Neural cell (in vitro differentiated cells): ENCODE data around the gene ADAD2. TPM values are rescaled to one million over a fixed set of nuclear protein-coding genes. Genes with fewer than 3 reads are reported as not detected.

Experiments
- H2AFZ ChIP-seq: fragments of 200-600, 300-800 bp; sonication (generic), shearing (Covaris generic); 2 replicates; pipeline ENCODE4 v1.6.0; 2014; ENCODE audit warnings: low read depth, mild to moderate bottlenecking, antibody characterized with exemption, low read length, moderate library complexity
- H3F3A ChIP-seq: fragments of 200-600 bp; shearing (Covaris generic); 2 replicates; pipeline ENCODE4 v1.6.1; 2016; ENCODE audit warnings: mild to moderate bottlenecking, moderate library complexity, mixed read lengths, antibody characterized with exemption, low read length; ENCODE audit not compliant: insufficient read depth, poor library complexity, severe bottlenecking
- H3K27ac ChIP-seq: fragments of 200-600, 300-800 bp; sonication (generic), shearing (Covaris generic); 2 replicates; pipeline ENCODE4 v1.5.1; 2014; ENCODE audit warnings: mild to moderate bottlenecking, low read length, moderate library complexity
- H3K27me3 ChIP-seq: fragments of 300-800, 200-600 bp; sonication (generic), shearing (Covaris generic); 2 replicates; pipeline ENCODE4 v1.6.0; 2014; ENCODE audit warnings: mild to moderate bottlenecking, low read depth, low read length, moderate library complexity; ENCODE audit not compliant: insufficient read depth
- H3K36me3 ChIP-seq: fragments of 300-800, 200-600 bp; sonication (generic), shearing (Covaris generic); 2 replicates; pipeline ENCODE4 v1.5.1; 2014; ENCODE audit warnings: mild to moderate bottlenecking, antibody characterized with exemption, low read length, moderate library complexity; ENCODE audit not compliant: insufficient read depth
- H3K4me2 ChIP-seq: fragments of 300-800, 200-600 bp; sonication (generic), shearing (Covaris generic); 2 replicates; pipeline ENCODE4 v1.6.0; 2014; ENCODE audit warnings: mild to moderate bottlenecking, low read length
- H3K4me3 ChIP-seq: fragments of 300-800, 200-600 bp; sonication (generic), shearing (Covaris generic); 2 replicates; pipeline ENCODE4 v1.5.1; 2014; ENCODE audit warnings: mild to moderate bottlenecking, low read length, moderate library complexity
- H3K79me2 ChIP-seq: fragments of 200-600 bp; shearing (Covaris generic); replicated peaks from 2 replicates; pipeline ENCODE4 v1.6.0; 2014; ENCODE audit warnings: mild to moderate bottlenecking, low read length, moderate library complexity; ENCODE audit not compliant: insufficient read depth
- H3K9ac ChIP-seq: fragments of 300-800, 200-600 bp; sonication (generic), shearing (Covaris generic); 2 replicates; pipeline ENCODE4 v1.6.1; 2016; ENCODE audit warnings: mild to moderate bottlenecking, low read length, mixed read lengths
- H3K9me2 ChIP-seq: fragments of 200-600 bp; shearing (Covaris generic); 2 replicates; pipeline ENCODE4 v1.6.1; 2016; ENCODE audit warnings: mild to moderate bottlenecking, low read length, mixed read lengths; ENCODE audit not compliant: insufficient read depth
- H3K9me3 ChIP-seq: fragments of 200-600, 300-800 bp; sonication (generic), shearing (Covaris generic); 2 replicates; pipeline ENCODE4 v1.6.1; 2016; ENCODE audit warnings: mild to moderate bottlenecking, mixed run types, low read length, moderate library complexity, mixed read lengths
- H4K20me1 ChIP-seq: fragments of 200-600 bp; shearing (Covaris generic); 2 replicates; pipeline ENCODE4 v1.6.1; 2016; ENCODE audit warnings: mild to moderate bottlenecking, mixed run types; ENCODE audit not compliant: insufficient read depth
- EP300 ChIP-seq: fragments of 450-650 bp; conservative IDR thresholded peaks from 2 replicates; pipeline ENCODE4 v1.6.1; 2014; ENCODE audit warnings: antibody characterized with exemption, mild to moderate bottlenecking, moderate library complexity; ENCODE audit not compliant: poor library complexity, severe bottlenecking
- EZH2 ChIP-seq: fragments of 200-600, 300-800 bp; shearing (Covaris generic), sonication (generic); IDR thresholded peaks from 2 replicates; pipeline ENCODE4 v1.6.1; 2014; ENCODE audit warnings: antibody characterized with exemption, low read length, borderline replicate concordance, mild to moderate bottlenecking; ENCODE audit not compliant: insufficient read depth, poor library complexity, severe bottlenecking
- MXI1 ChIP-seq: fragments of 450-650 bp; conservative IDR thresholded peaks from 2 replicates; pipeline ENCODE4 v1.6.1; 2014; ENCODE audit warnings: antibody characterized with exemption, mild to moderate bottlenecking; ENCODE audit not compliant: poor library complexity, severe bottlenecking
- POLR2AphosphoS5 ChIP-seq: IDR thresholded peaks from 2 replicates; pipeline ENCODE4 v1.6.1; 2012
- RAD21 ChIP-seq: fragments of 450-650 bp; conservative IDR thresholded peaks from 2 replicates; pipeline ENCODE4 v1.6.1; 2014; ENCODE audit warnings: antibody characterized with exemption, mild to moderate bottlenecking, moderate library complexity
- SMC3 ChIP-seq: fragments of 450-650 bp; conservative IDR thresholded peaks from 2 replicates; pipeline ENCODE4 v1.6.1; 2014; ENCODE audit warnings: antibody characterized with exemption, mild to moderate bottlenecking, moderate library complexity; ENCODE audit not compliant: poor library complexity
- TAF1 ChIP-seq: IDR thresholded peaks from 2 replicates; pipeline ENCODE4 v1.6.1; 2012; ENCODE audit warnings: low read depth
- polyA plus RNA-seq: library from polyadenylated mRNA; depleted of rRNA; stranded (reverse); fragments of >200 nt; gene quantifications from 2 replicates; pipeline ENCODE4 v1.2.3, GENCODE V29; 2014
- TF ChIP-seq, protein P1 (sequence below): fragments of 450-650 bp; IDR thresholded peaks from 2 replicates; pipeline ENCODE4 v1.5.1; 2014; ENCODE audit warnings: antibody characterized with exemption, mild to moderate bottlenecking, moderate library complexity; ENCODE audit not compliant: poor library complexity, severe bottlenecking
- TF ChIP-seq, protein P2 (sequence below): IDR thresholded peaks from 2 replicates; pipeline ENCODE4 v1.6.1; 2012; ENCODE audit warnings: borderline replicate concordance

The ADAD2 gene
- polyA plus RNA-seq, 1 donor from 2014 or later = not detected

DNA sequence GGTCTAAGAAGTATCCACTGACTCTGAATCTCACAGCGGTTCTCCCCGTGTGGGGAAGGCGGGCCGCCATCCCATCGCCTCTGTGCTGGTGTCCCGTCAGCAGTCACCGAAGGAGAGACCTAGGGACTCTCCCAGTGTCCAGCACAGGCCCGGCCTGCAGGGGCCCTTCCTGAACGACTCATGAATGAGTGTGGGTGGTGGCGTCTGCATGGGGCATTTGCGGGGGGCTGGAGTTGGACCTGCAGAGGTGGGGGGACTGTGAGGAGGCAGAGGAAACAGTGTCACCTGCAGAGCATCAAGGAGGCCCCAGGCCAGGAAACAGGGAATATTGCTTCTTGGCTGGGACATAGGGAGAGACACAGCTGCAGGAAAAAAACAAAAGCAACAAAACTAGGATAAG, 38.5 kb downstream of the ADAD2 start:
- Histone ChIP-seq H2AFZ (no peak overlapping the region), H3K9me2 (no peaks in the 10 kb centered on the region), H4K20me1 (no peaks in the 10 kb centered on the region), H3K36me3 (no peaks in the 10 kb centered on the region), H3K27me3 (no peaks in the 10 kb centered on the region), H3F3A (no peaks in the 10 kb centered on the region), H3K9ac (no peak overlapping the region), H3K9me3 (no peaks in the 10 kb centered on the region), H3K4me3 (no peak overlapping the region), H3K4me2 (no peak overlapping the region), H3K27ac (no peak overlapping the region), H3K79me2 (no peaks in the 10 kb centered on the region)
- no peak for TF ChIP-seq EP300
- TF ChIP-seq, protein P1, sequence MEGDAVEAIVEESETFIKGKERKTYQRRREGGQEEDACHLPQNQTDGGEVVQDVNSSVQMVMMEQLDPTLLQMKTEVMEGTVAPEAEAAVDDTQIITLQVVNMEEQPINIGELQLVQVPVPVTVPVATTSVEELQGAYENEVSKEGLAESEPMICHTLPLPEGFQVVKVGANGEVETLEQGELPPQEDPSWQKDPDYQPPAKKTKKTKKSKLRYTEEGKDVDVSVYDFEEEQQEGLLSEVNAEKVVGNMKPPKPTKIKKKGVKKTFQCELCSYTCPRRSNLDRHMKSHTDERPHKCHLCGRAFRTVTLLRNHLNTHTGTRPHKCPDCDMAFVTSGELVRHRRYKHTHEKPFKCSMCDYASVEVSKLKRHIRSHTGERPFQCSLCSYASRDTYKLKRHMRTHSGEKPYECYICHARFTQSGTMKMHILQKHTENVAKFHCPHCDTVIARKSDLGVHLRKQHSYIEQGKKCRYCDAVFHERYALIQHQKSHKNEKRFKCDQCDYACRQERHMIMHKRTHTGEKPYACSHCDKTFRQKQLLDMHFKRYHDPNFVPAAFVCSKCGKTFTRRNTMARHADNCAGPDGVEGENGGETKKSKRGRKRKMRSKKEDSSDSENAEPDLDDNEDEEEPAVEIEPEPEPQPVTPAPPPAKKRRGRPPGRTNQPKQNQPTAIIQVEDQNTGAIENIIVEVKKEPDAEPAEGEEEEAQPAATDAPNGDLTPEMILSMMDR = no peak
- no peak for TF ChIP-seq POLR2AphosphoS5
- TF ChIP-seq SMC3 = no peak
- TF ChIP-seq TAF1 = no peak
- TF ChIP-seq RAD21 = no peak
- TF ChIP-seq MXI1 = no peak
- TF ChIP-seq EZH2 = no peak

DNA sequence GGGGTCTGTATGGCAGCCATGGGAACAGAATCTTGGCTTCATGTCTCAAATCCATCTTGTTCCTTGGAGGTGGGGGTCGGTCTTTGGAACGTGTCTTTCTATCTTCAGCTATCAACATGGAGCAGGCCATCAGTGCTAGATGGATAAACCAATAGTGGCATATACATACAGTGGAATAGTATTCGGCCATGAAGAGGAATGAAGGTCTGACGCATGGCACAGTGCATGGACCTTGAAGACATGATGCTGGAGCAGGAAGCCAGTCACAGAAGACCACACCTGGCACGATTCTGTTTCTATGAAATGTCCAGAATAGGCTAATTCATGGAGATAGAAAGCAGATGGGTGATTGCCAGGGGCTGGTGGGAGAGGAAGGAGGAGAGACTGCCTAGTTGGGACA, 41.1 kb downstream of the ADAD2 start:
- no peak overlapping the region for H3K4me3 ChIP-seq
- TF ChIP-seq MXI1 (no peak), TAF1 (no peak), EZH2 (no peak), RAD21 (no peak), POLR2AphosphoS5 (no peak), SMC3 (no peak), EP300 (no peak)
- TF ChIP-seq, protein P1 = no peak
- TF ChIP-seq, protein P2, sequence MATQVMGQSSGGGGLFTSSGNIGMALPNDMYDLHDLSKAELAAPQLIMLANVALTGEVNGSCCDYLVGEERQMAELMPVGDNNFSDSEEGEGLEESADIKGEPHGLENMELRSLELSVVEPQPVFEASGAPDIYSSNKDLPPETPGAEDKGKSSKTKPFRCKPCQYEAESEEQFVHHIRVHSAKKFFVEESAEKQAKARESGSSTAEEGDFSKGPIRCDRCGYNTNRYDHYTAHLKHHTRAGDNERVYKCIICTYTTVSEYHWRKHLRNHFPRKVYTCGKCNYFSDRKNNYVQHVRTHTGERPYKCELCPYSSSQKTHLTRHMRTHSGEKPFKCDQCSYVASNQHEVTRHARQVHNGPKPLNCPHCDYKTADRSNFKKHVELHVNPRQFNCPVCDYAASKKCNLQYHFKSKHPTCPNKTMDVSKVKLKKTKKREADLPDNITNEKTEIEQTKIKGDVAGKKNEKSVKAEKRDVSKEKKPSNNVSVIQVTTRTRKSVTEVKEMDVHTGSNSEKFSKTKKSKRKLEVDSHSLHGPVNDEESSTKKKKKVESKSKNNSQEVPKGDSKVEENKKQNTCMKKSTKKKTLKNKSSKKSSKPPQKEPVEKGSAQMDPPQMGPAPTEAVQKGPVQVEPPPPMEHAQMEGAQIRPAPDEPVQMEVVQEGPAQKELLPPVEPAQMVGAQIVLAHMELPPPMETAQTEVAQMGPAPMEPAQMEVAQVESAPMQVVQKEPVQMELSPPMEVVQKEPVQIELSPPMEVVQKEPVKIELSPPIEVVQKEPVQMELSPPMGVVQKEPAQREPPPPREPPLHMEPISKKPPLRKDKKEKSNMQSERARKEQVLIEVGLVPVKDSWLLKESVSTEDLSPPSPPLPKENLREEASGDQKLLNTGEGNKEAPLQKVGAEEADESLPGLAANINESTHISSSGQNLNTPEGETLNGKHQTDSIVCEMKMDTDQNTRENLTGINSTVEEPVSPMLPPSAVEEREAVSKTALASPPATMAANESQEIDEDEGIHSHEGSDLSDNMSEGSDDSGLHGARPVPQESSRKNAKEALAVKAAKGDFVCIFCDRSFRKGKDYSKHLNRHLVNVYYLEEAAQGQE = no peak
- no peak overlapping the region for H2AFZ ChIP-seq
- no peaks in the 10 kb centered on the region for H4K20me1 ChIP-seq
- H3K36me3 ChIP-seq = no peaks in the 10 kb centered on the region
- no peak overlapping the region for H3K9ac ChIP-seq
- no peaks in the 10 kb centered on the region for H3K79me2 ChIP-seq
- no peaks in the 10 kb centered on the region for H3F3A ChIP-seq
- H3K4me2 ChIP-seq = no peak overlapping the region
- H3K9me3 ChIP-seq = no peaks in the 10 kb centered on the region
- H3K9me2 ChIP-seq = no peaks in the 10 kb centered on the region
- no peaks in the 10 kb centered on the region for H3K27me3 ChIP-seq
- no peak overlapping the region for H3K27ac ChIP-seq
